ENCODE results near the gene SYT5. TPM values are rescaled to one million over a fixed set of nuclear protein-coding genes. Genes with fewer than 3 reads are reported as not detected.

SYT5 gene
- total and polyA plus RNA-seq, 2 donors (not counting 3 experiments of a cell fraction or from before 2014, with no cell fraction given): 0.42 TPM; not detected in 1

GRCh38 chr19:55226273-55226672 is 46.2 kb upstream of the SYT5 start:
- dilution Hi-C loops (cut with MboI; ENCODE audit: extremely low pct_ligation_motif_present, low sequenced_read_pairs): no loop called here
- Histone ChIP-seq H3K4me2 (ENCODE audit: insufficient read depth, low read length) (no peak overlapping the region), H3K27me3 (ENCODE audit: control insufficient read depth in 2 of 2, insufficient read depth in 2 of 2, low read length in 2 of 2) (no peaks in the 10 kb centered on the region), H3K36me3 (ENCODE audit: control insufficient read depth in 2 of 2, extremely low read depth in 1 of 2, insufficient read depth in 2 of 2, low read length in 2 of 2) (peaks cover 0 to 29% of the 10 kb centered on the region in 2 experiments), H3K9ac (replicated peaks; ENCODE audit: extremely low read depth, insufficient read depth, low read length) (no peak overlapping the region), H3K4me1 (ENCODE audit: control insufficient read depth, extremely low read depth, insufficient read depth, low read length) (no peaks in the 10 kb centered on the region), H3K4me3 (replicated peaks in 1 of 3; ENCODE audit: insufficient read depth in 1 of 3, low read depth in 1 of 3, low read length in 3 of 3) (no peak overlapping the region), H4K20me1 (replicated peaks; ENCODE audit: control insufficient read depth, extremely low read depth, insufficient read depth, low read length) (no peaks in the 10 kb centered on the region), H3K27ac (ENCODE audit: insufficient read depth, low read depth, low read length) (no peak overlapping the region), H2AFZ (ENCODE audit: low read depth, low read length) (no peak overlapping the region), H3K9me1 (replicated peaks; ENCODE audit: control insufficient read depth, extremely low read depth, insufficient read depth, low read length) (no peaks in the 10 kb centered on the region), H3K9me3 (replicated peaks; ENCODE audit: control insufficient read depth, insufficient read depth, low read length) (no peaks in the 10 kb centered on the region), H3K79me2 (ENCODE audit: control insufficient read depth, insufficient read depth, low read length) (no peaks in the 10 kb centered on the region)
- intact Hi-C loops (cut with micrococcal nuclease): no loop called here
- CTCF ChIA-PET: no interaction called here
- POLR2A ChIA-PET: no interaction called here
- BruUV-seq (replicated peaks): no TSS peak
- FAIRE-seq (no peak), DNase-seq (ENCODE audit: low read depth, low spot score) (no peak)
- TF ChIP-seq POLR2AphosphoS5 (IDR thresholded peaks at IDR 0.05; ENCODE audit: insufficient read depth, low read depth, low read length): no peak
- no peak for TF ChIP-seq CTCF (IDR thresholded peaks at IDR 0.05; ENCODE audit: extremely low read depth in 1 of 2, insufficient read depth in 1 of 2, low read depth in 1 of 2, low read length in 2 of 2)
- no peak for TF ChIP-seq MYC (IDR thresholded peaks at IDR 0.05; ENCODE audit: low read depth, low read length)
- TF ChIP-seq MAX (IDR thresholded peaks at IDR 0.05; ENCODE audit: insufficient read depth, insufficient read length): no peak
- TF ChIP-seq JUN (IDR thresholded peaks at IDR 0.05; ENCODE audit: borderline replicate concordance, insufficient read depth, insufficient read length, low read depth): no peak
- TF ChIP-seq POLR2A (IDR thresholded peaks at IDR 0.05; ENCODE audit: low read depth, low read length): no peak
- no peak for TF ChIP-seq FOS (IDR thresholded peaks at IDR 0.05; ENCODE audit: borderline replicate concordance, insufficient read depth, low read length)
- TF ChIP-seq GATA2 (IDR thresholded peaks at IDR 0.05; ENCODE audit: insufficient read depth, insufficient read length, low read depth, low read length): no peak
- no peak for TF ChIP-seq EZH2 (IDR thresholded peaks at IDR 0.05; ENCODE audit: borderline replicate concordance, low read depth, low read length, severe bottlenecking)

All from endothelial cell of umbilical vein (primary cell).